GM21390 (cell line): ENCODE results near the gene DLX2.

Experiments used
- ATAC-seq: cut with Tn5 transposase; IDR thresholded peaks from one replicate; pipeline ENCODE4 v1.9.1; 2021; ENCODE audit not compliant: unreplicated experiment

DLX2 gene

DNA sequence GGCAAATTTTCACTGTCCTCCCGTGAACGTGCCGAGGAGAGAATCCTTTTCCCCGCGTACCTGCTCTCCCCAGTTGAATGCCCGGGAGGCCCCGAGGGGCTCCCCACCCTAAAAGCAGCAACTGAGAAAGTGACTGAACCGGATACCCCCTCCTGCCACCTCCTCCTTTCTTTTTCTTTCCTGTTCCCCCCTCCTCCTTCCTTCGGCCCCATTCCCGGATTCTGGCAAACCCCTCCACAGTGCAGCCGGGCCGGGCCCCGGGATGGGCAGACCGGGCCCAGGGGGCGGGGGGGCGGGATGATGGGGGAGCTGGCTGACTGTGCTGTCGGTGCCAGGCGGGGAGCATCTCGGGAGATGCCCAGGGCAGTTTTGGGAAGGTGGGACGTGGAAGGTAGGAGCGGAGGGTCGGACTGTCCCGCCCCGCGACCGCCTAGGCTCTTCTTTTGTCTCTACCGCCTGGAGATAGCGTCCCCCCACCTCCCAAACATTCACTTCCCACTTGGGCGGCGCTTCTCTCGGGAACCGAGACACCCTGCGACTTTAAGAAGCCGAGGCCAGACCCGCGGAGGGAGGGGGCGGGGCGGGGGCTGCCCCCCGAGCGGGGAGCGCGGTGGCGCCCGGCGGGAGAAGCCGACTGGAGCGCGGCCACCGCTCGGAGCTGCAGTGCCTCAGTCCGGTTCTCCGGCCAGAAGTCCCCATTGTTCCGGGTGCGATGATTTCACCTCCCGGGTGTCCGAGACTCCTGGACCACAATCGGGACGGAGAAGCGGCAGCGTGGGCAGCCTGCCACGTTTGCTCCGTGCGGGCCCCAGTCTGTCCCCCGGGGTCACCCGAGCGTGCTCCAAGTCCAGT, 8.2 kb downstream of the DLX2 start:
- no peak for ATAC-seq

DNA sequence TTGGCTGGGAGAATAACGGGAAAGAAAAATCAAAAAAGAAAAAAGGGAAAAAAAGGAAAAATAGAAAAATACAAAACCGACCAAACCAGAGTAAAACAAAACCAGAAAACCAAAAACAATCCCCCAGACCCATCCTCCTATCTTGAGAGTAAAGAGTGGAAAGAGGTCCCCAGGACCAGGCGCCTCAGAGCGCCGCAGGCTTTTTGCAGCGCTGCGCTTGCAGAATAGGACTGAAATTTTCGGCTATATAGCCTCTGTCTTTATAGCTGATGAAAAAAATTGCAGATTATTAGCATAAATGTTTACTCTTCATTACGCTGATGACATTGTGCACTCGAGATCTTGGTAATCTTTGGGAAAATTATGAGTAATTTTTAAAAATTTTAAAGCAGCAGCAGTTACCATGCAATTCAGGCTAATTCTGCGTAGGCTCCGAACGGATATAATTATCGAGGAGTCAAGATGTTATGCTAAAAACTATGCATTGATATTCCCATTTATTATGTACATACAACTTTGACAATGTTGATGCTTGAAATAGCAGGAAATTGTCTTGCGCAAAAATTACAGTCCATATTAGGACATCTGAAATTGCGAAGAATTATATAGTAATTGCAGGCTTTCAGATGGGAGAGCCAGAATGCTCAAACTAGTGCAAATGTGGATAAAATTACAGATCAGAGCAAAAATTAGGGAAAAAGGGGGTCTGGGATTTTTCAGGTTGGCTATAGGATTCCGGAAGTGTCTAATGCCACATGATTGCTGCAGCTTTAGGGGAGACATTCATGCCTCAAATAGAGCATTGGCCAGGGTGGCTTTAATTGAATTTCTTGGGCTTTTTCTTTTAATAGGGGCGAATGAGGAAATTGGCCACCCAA, 9.0 kb downstream of the DLX2 start:
- ATAC-seq: no peak

DNA sequence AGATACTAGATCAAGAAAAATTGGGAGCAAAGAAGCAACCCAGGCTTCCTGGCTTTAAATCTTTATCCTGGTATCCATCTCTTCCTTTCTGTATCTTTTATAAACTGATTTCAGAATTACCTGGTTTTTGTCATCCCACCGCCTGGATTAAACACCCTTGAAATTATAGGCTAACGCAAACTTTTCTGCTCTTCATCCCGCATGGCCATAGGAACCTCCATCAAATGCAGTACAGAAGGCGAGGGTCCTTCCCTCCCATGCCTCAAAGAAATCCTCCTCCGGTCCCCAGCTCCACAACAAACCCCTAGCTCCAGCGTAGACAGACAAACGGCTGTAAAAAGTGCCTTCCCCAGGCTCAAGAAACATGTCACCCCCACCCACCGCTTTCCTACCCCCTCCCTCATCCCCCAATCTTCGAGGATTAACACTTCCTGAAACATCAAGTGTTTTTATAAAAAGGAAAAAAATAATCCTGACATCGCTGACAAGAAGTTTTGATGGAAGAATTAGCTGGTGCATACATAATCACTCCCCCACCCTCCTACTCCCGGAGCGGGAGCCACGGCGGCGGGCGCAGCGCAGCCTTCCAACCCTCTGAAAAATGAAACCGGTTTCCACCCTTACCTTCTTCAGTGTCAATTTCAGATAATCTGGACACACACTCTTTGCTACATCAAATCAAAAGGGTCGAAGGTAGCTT, 9.8 kb downstream of the DLX2 start:
- ATAC-seq: no peak

DNA sequence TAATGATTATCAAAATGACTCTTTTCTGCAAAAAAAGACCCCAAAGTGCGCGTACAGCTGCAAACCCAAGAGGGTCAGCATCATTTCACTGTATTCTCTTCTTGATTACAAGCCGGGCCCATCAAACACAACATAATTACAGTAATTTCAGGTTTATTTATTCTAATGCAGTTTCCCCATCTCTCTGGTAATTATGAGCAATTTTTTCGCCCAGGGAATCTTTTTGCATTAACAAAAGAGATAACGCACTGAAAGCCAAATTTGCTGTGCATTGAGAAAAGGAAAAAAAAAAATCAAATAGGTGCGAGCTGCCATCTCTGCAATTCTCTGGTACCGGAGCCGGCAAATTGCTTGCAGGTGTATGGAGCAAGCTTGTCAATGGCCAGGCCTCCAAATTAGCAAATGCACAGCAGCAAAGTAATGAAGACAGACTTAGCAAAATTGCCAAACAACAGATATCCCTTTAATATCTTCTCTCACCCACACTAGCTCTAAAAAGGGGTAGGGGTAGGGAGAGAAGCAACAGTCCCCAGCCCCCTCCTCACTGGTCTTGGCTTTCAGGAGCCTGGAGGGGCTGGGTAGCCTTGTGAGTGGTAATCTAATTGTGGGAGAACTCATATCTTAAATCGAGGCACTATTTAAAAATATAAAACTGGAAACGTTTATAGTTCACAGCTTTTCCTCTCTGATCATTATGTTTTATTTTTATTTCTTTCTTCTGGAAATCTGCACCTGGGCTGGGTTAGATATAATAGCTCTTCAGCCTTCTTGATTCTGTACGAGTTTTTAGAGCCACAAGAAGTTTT, 10.7 kb downstream of the DLX2 start:
- no peak for ATAC-seq

DNA sequence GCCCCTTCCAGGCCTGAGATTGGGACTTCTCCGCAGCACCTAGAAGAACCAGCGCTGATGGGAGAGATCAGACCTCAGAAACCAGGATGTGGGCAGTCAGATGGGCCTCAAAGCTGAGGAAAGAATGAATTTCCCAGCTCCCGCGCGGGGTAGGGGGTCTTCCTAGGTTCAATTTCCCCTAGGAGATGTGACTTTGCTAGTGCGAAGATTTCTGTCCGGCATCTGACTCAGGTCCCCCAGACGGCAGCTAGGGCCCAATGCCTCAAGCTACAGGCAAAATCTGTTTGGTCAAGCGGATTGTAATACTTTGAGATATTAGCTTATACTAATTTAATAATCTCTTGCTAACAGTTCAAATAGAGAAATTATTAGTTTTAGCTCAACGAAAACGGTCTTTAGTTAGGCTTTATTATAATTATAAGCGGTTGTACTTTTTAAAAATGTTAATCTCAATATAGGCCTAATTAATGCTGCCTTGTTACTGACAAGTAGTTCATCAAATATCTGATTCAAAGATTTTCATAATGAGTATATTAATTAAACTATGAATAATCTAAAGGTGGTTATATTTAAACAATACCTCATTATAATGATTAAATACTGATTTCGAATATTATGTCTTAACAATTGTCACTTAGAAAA, 11.6 kb downstream of the DLX2 start:
- ATAC-seq: no peak

DNA sequence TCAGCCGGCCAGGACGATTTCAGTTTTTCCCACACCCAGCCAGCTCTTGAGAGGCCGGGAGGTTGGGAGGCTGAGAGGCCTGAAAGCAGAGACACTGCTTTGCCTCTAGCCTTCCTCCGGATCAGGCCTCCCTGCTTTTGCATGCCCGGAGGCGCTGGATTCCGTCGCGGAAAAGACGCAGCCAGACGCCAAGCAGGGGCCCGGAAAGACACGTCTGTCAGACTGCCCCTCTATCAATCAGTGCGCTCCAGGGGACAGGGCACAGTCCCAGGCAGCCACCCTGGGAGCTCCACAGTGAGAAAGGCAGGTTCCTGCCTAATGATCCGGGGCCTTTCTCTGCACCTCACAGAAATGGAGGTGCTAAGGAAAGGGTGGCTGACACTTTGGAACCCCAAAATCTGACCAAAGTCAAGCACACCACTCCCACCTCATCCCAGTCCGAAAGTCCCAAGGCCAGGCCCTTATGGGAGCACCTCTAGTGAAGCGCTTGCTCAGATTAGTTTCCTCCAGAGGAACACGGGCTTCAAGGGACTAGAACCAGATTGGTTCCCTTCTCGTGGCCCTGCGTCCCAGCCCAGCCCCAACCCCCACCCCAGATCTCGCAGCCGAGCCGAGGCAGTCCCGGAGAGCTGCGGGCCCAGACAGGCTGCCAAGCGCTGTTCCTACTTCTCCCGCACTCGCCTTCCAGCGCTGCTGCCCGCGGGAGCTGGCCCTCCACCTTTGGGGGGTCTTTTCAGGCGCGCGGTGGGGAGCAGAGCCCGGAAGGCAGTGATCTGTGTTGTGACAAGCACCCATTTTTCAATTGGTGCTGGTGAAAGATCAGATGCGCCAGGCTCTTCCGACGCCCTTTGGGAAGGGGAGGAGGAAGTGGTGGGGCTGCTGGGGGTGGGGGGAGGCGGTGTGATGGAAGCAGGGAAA, 12.4 kb downstream of the DLX2 start:
- no peak for ATAC-seq

DNA sequence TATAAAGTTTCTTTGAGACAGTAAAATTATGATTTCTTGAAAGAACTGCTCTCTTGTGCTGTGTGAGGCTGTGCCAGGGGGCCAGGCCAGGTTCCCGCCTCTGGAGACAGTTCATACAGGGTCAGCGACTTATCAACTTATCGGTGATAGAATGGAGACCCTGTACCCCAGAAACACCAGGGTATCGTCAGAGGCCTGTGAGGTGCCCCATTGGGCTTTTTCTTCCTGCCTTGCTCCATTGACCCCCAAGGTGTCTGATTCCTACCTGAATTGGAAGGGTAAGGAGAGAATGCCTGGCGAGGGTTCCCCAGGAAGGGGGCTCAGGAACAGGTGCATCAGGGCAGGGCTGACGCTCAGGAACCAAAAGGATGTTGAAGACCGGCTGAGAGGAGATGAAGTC, 13.1 kb downstream of the DLX2 start:
- ATAC-seq: no peak

DNA sequence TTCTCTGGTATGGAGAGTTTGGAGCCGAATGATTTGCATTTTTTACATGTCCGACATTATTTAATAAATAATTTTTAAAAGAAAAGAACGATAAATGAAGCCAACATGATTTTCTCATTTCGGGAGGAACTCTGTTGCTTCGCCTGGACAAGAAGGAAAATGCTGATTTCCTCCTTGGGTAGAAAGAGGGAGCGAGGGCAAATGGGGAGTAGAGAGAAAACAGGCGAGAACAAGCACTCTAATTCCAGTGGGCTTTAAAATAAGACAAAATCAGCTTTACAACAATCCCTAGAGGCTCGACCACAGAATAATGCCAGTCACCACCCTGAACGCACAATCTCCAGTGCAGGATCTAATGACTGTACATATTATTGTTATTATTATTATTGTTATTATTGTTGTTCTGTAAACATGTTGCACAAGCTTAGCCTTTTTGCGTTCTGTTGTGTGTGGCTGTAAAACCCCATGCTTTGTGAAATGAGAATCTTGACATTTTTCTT, 13.6 kb downstream of the DLX2 start:
- ATAC-seq: no peak

DNA sequence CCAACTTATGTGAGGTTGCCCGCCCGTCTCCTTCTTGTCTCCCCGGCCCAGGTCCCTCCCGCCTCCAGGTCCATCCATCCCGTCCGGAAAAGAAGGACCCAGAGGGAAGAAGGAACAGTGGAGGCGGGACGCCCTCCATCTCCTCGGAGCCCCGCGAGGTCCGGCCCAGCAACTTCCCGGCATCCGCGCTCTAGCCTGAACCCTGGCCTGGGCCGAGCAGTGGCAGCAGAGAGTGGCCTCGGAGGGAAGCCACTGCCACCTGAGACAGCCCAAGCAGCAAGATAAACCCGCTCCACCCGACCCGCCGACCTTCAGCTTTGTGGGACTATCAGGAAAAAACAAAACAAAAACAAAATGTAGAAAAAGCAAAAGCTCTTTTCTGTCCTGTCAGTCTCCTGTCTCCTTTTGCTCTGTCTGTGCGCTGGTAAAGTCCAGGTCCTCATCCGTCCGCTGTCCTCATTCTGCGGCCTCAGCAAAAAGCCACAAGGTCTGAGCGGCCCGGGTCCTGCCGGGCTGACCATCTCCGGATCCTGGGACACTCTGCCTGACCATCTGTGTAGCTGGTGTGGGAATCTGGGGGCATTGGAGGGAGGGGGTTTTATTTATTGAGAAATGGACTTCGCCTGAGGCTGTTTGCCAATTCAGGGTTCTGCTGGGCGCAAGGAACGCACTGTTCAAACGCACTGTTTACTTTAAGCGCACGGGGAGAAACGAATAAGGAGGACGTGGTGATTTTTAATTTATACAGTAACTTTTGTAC, 14.3 kb downstream of the DLX2 start:
- no peak for ATAC-seq

DNA sequence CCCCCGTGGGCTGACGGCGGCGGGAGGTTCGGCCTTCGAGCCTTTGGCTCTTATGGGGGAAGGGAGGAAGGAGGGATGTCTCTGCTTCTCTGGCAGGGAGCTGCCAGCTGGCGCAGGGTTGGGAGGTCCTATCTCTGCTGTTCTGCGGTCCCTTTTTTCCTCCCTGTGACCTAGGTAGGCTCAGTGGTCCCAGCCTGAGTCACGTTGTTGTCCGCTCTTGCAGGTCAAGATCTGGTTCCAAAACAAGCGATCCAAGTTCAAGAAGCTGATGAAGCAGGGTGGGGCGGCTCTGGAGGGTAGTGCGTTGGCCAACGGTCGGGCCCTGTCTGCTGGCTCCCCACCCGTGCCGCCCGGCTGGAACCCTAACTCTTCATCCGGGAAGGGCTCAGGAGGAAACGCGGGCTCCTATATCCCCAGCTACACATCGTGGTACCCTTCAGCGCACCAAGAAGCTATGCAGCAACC, 14.9 kb downstream of the DLX2 start:
- ATAC-seq: no peak

DNA sequence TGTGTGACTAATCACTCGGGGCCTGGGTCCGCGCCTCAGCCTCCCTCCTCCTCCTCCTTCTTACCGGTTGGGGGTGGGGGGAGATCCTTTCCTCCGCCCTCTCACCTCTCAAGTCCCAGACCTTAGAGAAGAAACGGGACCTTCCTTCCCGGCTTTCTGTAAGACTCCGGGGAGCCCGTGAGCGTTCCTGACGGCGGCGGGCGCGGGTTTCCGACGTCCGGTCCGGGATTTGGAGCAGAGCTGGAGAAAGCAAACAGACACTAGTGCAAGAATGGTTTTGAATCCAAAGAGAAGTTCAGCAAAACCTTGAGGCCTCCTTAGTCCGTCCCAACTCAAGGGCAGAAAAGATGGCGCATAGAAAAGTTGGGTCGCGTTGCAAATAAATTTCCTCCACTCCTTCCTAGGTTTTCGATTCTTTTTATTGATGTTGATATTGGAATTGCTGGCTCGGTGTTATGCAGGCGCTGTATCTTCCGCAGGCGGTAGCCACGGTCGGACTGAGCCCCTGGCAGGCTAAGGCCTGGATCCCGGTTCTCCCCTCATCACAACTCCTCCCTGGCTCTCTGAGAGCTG, 15.4 kb downstream of the DLX2 start:
- no peak for ATAC-seq

DNA sequence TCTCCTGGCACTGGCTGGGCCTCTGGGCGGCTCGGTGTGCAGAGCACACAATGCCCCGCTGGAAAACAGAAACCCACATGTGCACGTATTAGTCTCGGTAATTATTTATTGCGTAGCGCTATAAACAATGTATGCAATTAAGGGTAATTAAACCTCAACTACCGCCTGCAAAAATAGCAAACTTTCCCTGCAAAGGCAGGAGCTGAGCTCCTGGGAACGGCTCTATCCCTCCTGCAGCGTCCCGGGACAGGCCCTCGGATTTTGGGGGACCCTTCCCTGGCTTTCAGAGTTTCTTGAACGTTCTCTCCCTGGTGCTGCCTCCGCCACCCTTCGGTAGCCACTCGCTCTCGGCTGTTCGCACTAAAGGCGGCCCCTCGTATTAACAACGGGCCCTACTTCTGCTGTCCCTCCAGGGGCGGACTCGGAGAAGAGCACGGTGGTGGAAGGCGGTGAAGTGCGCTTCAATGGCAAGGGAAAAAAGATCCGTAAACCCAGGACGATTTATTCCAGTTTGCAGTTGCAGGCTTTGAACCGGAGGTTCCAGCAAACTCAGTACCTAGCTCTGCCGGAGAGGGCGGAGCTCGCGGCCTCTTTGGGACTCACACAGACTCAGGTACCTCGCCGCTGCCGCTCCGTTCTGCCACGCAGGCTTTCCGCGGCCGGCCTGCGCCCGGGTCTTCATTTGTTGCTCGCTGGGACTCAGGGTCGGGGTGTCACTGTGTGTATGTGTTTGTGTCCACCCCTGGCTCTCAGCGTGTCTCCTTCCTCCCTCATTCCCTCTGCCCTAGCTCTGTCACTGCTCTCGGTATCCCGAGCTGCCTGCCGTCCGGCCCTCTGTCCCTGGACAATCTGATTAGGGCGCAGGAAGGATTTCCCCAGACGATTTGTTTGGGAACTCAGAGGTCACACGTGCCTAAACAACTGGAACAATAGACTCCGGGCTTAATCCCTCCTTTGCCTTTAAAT, 16.2 kb downstream of the DLX2 start:
- no peak for ATAC-seq

DNA sequence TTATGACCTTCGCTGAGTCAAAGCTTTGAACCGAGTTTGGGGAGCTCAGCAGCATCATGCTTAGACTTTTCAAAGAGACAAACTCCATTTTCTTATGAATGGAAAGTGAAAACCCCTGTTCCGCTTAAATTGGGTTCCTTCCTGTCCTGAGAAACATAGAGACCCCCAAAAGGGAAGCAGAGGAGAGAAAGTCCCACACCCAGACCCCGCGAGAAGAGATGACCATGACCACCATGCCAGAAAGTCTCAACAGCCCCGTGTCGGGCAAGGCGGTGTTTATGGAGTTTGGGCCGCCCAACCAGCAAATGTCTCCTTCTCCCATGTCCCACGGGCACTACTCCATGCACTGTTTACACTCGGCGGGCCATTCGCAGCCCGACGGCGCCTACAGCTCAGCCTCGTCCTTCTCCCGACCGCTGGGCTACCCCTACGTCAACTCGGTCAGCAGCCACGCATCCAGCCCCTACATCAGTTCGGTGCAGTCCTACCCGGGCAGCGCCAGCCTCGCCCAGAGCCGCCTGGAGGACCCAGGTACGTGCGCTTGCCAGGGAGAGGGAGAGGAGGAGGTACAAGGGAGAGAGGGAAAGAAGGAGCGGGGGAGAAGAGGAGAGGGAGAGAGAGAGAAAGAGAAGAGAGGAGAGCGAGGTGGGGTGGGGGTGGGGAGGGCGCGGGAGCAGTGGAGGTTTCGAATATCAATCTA, 17.1 kb downstream of the DLX2 start, which contains the start of gene DLX1:
DLX1 (plus strand) TSS at position 48 of the 700 bp plus-strand sequence; CDS start at position 219, 171 bp downstream.
- peak; percentile 11 for ATAC-seq

DNA sequence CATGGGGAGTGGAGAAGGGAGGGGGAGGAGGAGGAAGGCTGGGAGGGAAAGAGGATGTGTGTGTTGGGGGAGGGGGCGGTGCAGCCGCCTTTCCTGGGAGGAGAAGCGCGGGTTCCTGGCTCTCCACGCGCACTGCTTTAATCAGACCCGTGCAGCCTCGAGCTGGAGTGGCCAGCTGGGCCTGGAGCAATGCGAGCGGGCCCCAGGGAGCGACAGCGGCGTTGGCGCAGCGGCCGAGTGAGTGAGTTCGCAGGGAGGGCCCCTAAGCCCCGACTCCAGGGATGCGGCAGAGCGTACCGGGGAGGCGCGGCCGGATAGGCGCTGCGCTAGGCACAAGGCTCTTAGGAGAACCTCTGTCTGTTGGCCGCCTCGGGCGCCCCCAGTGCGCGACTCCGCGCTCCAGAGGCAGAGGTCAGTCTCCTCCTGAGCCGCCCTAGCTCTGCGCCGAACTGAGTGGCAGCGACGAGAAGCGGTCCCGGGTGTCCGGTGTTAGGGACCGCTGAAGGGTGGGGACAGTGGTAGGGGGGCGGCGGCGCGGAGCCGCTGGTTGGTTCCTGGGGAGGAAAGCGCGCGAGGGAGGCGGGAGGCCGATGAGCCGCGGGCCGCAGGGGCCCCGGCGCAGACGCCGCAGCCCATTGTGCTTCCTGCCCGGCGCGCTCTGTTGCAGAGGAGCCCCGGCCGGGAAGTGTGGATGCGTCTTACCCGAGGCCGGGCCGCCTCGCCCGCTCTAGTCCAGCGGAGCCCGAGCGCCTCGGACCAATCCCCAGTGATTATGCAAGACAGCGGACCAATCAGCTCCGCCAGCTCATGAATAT, 17.8 kb downstream of the DLX2 start:
- peak; percentile 88 for ATAC-seq

DNA sequence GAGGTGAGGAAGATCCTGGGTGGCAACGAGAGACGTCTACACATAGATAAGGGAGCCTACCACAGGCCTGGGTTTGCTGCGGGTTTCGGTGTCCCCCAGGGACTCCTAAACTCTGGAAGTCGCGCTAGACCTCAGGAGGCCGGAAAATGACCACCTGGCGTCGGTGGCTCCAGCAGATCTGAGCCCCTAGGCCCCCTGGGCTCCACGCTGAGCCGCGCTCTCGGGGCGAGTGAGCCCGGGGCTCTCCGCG, 18.4 kb downstream of the DLX2 start:
- no peak for ATAC-seq
